HEK293 (cell line): Measurements from ENCODE around the gene RTP5.

Experiments used
- CTCF ChIP-seq: fragments of 450-650 bp; formaldehyde crosslinking; IDR thresholded peaks from 2 replicates; pipeline ENCODE4 v1.5.1; 2016; ENCODE audit warnings: missing biosample characterization, missing genetic modification characterization
- MYNN ChIP-seq: fragments of 450-650 bp; formaldehyde crosslinking; IDR thresholded peaks from 2 replicates; pipeline ENCODE4 v1.5.1; 2016; ENCODE audit warnings: missing biosample characterization, missing genetic modification characterization, borderline replicate concordance
- SP2 ChIP-seq: fragments of 450-650 bp; formaldehyde crosslinking; IDR thresholded peaks from 2 replicates; pipeline ENCODE4 v1.5.1; 2016; ENCODE audit warnings: missing biosample characterization, missing genetic modification characterization
- ZNF510 ChIP-seq: fragments of 450-650 bp; formaldehyde crosslinking; IDR thresholded peaks from 2 replicates; pipeline ENCODE4 v1.5.1; 2018; ENCODE audit warnings: mild to moderate bottlenecking, missing genetic modification characterization, missing biosample characterization; ENCODE audit not compliant: insufficient replicate concordance

- TF ChIP-seq CTCF (tag by site-specific recombination) (no peak), MYNN (no peak), SP2 (no peak), ZNF510 (tag by site-specific recombination) (no peak)
Observed at GRCh38 chr2:241827394-241827793, 42.1 kb upstream of the RTP5 start.
